Body of pancreas (tissue), 4 donors: ENCODE results near the gene DKK3. TPM values are rescaled to one million over a fixed set of nuclear protein-coding genes. Genes with fewer than 3 reads are reported as not detected.

ENCODE experiments used
- ATAC-seq: fragments of 150-250 bp; one replicate; pipeline ENCODE4 v1.9.1; 2016
- DNase-seq, 4 donors: peaks; one replicate each; pipeline ENCODE4 v3.0.0-alpha.2; 2019
- H3K27ac ChIP-seq, 4 donors: fragments of 200-600 bp; sonication (generic); 1 replicate in 3 of 4; 2 replicates in 1 of 4; pipeline versions ENCODE4 v1.5.1 to v1.6.1; 2016 to 2019; ENCODE audit warnings: mild to moderate bottlenecking in 1 of 4, mixed read lengths in 1 of 4, moderate library complexity in 1 of 4
- H3K27me3 ChIP-seq, 2 donors: fragments of 200-600 bp; sonication (generic); one replicate each; pipeline ENCODE4 v1.6.0; 2016; ENCODE audit warnings: mild to moderate bottlenecking in 1 of 2
- H3K36me3 ChIP-seq, 2 donors: fragments of 200-600 bp; sonication (generic); replicated peaks in 1 of 2; 2 replicates each; pipeline ENCODE4 v1.5.1; 2016; ENCODE audit warnings: low read depth in 2 of 2; ENCODE audit not compliant: insufficient read depth in 1 of 2
- H3K4me1 ChIP-seq: fragments of 200-600 bp; sonication (generic); one replicate; pipeline ENCODE4 v1.6.0; 2016
- H3K4me3 ChIP-seq, 2 donors: fragments of 200-600 bp; sonication (generic); 1 replicate in 1 of 2; 2 replicates in 1 of 2; pipeline ENCODE4 v1.5.1; 2016 to 2019
- H3K9me3 ChIP-seq, 3 donors: fragments of 200-600 bp; sonication (generic); 1 replicate in 2 of 3; 2 replicates in 1 of 3; pipeline ENCODE4 v1.5.1; 2016
- CTCF ChIP-seq, 7 experiments: fragments of 450-650 bp in 4 of 7; fragments of 200-600 bp in 3 of 7; sonication (generic) in 3 of 7; IDR thresholded peaks; one replicate each; pipeline ENCODE4 v1.5.1; 2016 to 2019; ENCODE audit warnings: antibody characterized with exemption in 7 of 7
- POLR2A ChIP-seq, 3 donors: fragments of 450-650 bp; IDR thresholded peaks; one replicate each; pipeline ENCODE4 v1.6.1; 2016; ENCODE audit warnings: antibody characterized with exemption in 3 of 3, mild to moderate bottlenecking in 2 of 3
- WGBS, 2 donors: methylation state at CpG; one replicate each; pipeline ENCODE4 v1.1.5; 2017; 5-methylcytosine and 5-hydroxymethylcytosine counted together
- intact Hi-C: fragments of 100-400 bp; cut with DNase I; formaldehyde crosslinking; loops from one replicate; pipeline ENCODE4 v1.15.1; 2023
- total RNA-seq, 2 donors: library from RNA; depleted of rRNA; stranded (reverse); fragments of >200 nt; gene quantifications; one replicate each; pipeline ENCODE4 v1.1.0, GENCODE V29; 2016

DKK3 gene
- total RNA-seq, 2 donors from 2014 or later: 14.5 to 25.9 TPM

GRCh38 chr11:11944444-11944843, 64.0 kb downstream of the DKK3 start:
- Histone ChIP-seq H3K9me3 (no peaks in the 10 kb centered on the region), H3K4me3 (no peak overlapping the region), H3K36me3 (peaks cover 0 to 13% of the 10 kb centered on the region in 2 donors), H3K27me3 (no peaks in the 10 kb centered on the region), H3K4me1 (no peaks in the 10 kb centered on the region), H3K27ac (no peak overlapping the region)
- TF ChIP-seq POLR2A (IDR thresholded peaks at IDR 0.05) (no peak), CTCF (IDR thresholded peaks at IDR 0.05) (no peak)
- 75 to 83% methylated on average over 5 of the region's 5 CpGs for WGBS, 2 donors
- intact Hi-C loops: no loop called here
- ATAC-seq (no peak), DNase-seq (no peak)

GRCh38 chr11:11942668-11943067, 65.8 kb downstream of the DKK3 start:
- DNase-seq (no peak), ATAC-seq (no peak)
- TF ChIP-seq CTCF (IDR thresholded peaks at IDR 0.05) (no peak), POLR2A (IDR thresholded peaks at IDR 0.05) (no peak)
- 85 to 93% methylated on average over 3 of the region's 3 CpGs for WGBS, 2 donors
- Histone ChIP-seq H3K27ac (no peak overlapping the region), H3K4me1 (no peaks in the 10 kb centered on the region), H3K27me3 (no peaks in the 10 kb centered on the region), H3K9me3 (no peaks in the 10 kb centered on the region), H3K4me3 (no peak overlapping the region), H3K36me3 (peaks cover 7 to 17% of the 10 kb centered on the region in 2 donors)
- intact Hi-C loops: no loop called here

- ATAC-seq: no peak
- Histone ChIP-seq H3K27me3 (no peaks in the 10 kb centered on the region), H3K9me3 (no peaks in the 10 kb centered on the region), H3K4me1 (no peaks in the 10 kb centered on the region), H3K27ac (no peak overlapping the region), H3K36me3 (peaks cover 7 to 17% of the 10 kb centered on the region in 2 donors), H3K4me3 (no peak overlapping the region)
- TF ChIP-seq POLR2A (IDR thresholded peaks at IDR 0.05): no peak
- intact Hi-C loops: no loop called here
- no peak for DNase-seq
Observed at GRCh38 chr11:11940551-11940950, 67.9 kb downstream of the DKK3 start.

GRCh38 chr11:11937957-11938356, 70.5 kb downstream of the DKK3 start:
- Histone ChIP-seq H3K4me3 (no peak overlapping the region), H3K27me3 (no peaks in the 10 kb centered on the region), H3K27ac (no peak overlapping the region), H3K9me3 (no peaks in the 10 kb centered on the region), H3K4me1 (no peaks in the 10 kb centered on the region), H3K36me3 (peaks cover 7 to 20% of the 10 kb centered on the region in 2 donors)
- ATAC-seq (no peak), DNase-seq (no peak)
- 88 to 94% methylated on average over 1 of the region's 1 CpG for WGBS, 2 donors
- intact Hi-C loops: loop anchor here (10.0 kb wide), 1 partner anchor 107 kb away; no protein-coding TSS in a partner anchor
- TF ChIP-seq CTCF (IDR thresholded peaks at IDR 0.05): no peak
- no peak for TF ChIP-seq POLR2A (IDR thresholded peaks at IDR 0.05)

GRCh38 chr11:11937433-11937832, 71.0 kb downstream of the DKK3 start:
- Histone ChIP-seq H3K9me3 (no peaks in the 10 kb centered on the region), H3K36me3 (peaks cover 7 to 17% of the 10 kb centered on the region in 2 donors), H3K4me3 (no peak overlapping the region), H3K27me3 (no peaks in the 10 kb centered on the region), H3K4me1 (no peaks in the 10 kb centered on the region), H3K27ac (no peak overlapping the region)
- 71 to 72% methylated on average over 3 of the region's 3 CpGs for WGBS, 2 donors
- intact Hi-C loops: loop anchor here (10.0 kb wide), 1 partner anchor 107 kb away; no protein-coding TSS in a partner anchor
- DNase-seq (no peak), ATAC-seq (no peak)
- TF ChIP-seq CTCF (IDR thresholded peaks at IDR 0.05) (no peak), POLR2A (IDR thresholded peaks at IDR 0.05) (no peak)
